ENCODE measurements around the gene RPL5.

The RPL5 gene

GRCh38 chr1:92803140-92803887, 28.5 kb upstream of the RPL5 start:
- H3K4me3 ChIP-seq (ENCODE audit: low read depth, low read length): no peak overlapping the region
- in situ Hi-C loops (cut with HindIII; ENCODE audit: low sequenced_read_pairs): no loop called here
- no peak for TF ChIP-seq CTCF (IDR thresholded peaks at IDR 0.05; ENCODE audit: low read depth, low read length, missing control alignments)
- DNase-seq (ENCODE audit: low read depth): no peak

- DNase-seq (ENCODE audit: low read depth): peak; percentile 63
- H3K4me3 ChIP-seq (ENCODE audit: low read depth, low read length): no peak overlapping the region
- no peak for TF ChIP-seq CTCF (IDR thresholded peaks at IDR 0.05; ENCODE audit: low read depth, low read length, missing control alignments)
- in situ Hi-C loops (cut with HindIII; ENCODE audit: low sequenced_read_pairs): no loop called here
Observed at GRCh38 chr1:92804721-92805201, 27.1 kb upstream of the RPL5 start.

DNA sequence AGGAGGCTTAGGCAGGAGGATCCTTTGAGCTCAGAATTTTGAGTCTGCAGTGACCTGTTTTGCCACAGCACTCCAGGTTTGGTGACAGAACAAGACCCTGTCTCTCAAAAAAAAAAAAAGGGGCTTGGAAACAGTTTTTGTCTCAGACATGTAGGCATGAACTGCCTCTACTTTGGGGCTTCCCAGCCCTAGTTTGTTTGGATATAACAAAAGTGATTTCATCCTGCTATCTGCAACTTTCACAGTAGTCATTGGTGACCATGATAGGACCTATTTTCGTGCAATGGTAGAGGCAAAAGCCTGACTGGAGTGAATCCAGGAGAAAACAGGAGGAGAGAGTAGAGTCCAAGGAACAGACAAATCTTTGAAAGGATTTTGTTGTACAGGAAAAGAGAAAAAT, 26.6 kb upstream of the RPL5 start:
- no peak for DNase-seq (ENCODE audit: low read depth)
- no peak for TF ChIP-seq CTCF (IDR thresholded peaks at IDR 0.05; ENCODE audit: low read depth, low read length, missing control alignments)
- in situ Hi-C loops (cut with HindIII; ENCODE audit: low sequenced_read_pairs): no loop called here
- no peak overlapping the region for H3K4me3 ChIP-seq (ENCODE audit: low read depth, low read length)

- no peak for TF ChIP-seq CTCF (IDR thresholded peaks at IDR 0.05; ENCODE audit: low read depth, low read length, missing control alignments)
- in situ Hi-C loops (cut with HindIII; ENCODE audit: low sequenced_read_pairs): no loop called here
- no peak for DNase-seq (ENCODE audit: low read depth)
- no peak overlapping the region for H3K4me3 ChIP-seq (ENCODE audit: low read depth, low read length)
Observed at GRCh38 chr1:92808381-92808780, 23.5 kb upstream of the RPL5 start.

- no peak for TF ChIP-seq CTCF (IDR thresholded peaks at IDR 0.05; ENCODE audit: low read depth, low read length, missing control alignments)
- in situ Hi-C loops (cut with HindIII; ENCODE audit: low sequenced_read_pairs): no loop called here
- H3K4me3 ChIP-seq (ENCODE audit: low read depth, low read length): no peak overlapping the region
- no peak for DNase-seq (ENCODE audit: low read depth)
Observed at GRCh38 chr1:92816732-92817131, 15.1 kb upstream of the RPL5 start.

GRCh38 chr1:92817137-92817697, 14.6 kb upstream of the RPL5 start:
- no peak for DNase-seq (ENCODE audit: low read depth)
- in situ Hi-C loops (cut with HindIII; ENCODE audit: low sequenced_read_pairs): no loop called here
- no peak for TF ChIP-seq CTCF (IDR thresholded peaks at IDR 0.05; ENCODE audit: low read depth, low read length, missing control alignments)
- no peak overlapping the region for H3K4me3 ChIP-seq (ENCODE audit: low read depth, low read length)

Measured in astrocyte of the cerebellum (primary cell).